ENCODE measurements around the gene MRPL14. TPM values are rescaled to one million over a fixed set of nuclear protein-coding genes. Genes with fewer than 3 reads are reported as not detected.

Gene MRPL14
- 58.9 to 79.1 TPM (median 65.8 TPM) in 5 replicates for total RNA-seq (2022; extraction: Qiagen RNA extraction; ENCODE audit: low read depth)

DNA sequence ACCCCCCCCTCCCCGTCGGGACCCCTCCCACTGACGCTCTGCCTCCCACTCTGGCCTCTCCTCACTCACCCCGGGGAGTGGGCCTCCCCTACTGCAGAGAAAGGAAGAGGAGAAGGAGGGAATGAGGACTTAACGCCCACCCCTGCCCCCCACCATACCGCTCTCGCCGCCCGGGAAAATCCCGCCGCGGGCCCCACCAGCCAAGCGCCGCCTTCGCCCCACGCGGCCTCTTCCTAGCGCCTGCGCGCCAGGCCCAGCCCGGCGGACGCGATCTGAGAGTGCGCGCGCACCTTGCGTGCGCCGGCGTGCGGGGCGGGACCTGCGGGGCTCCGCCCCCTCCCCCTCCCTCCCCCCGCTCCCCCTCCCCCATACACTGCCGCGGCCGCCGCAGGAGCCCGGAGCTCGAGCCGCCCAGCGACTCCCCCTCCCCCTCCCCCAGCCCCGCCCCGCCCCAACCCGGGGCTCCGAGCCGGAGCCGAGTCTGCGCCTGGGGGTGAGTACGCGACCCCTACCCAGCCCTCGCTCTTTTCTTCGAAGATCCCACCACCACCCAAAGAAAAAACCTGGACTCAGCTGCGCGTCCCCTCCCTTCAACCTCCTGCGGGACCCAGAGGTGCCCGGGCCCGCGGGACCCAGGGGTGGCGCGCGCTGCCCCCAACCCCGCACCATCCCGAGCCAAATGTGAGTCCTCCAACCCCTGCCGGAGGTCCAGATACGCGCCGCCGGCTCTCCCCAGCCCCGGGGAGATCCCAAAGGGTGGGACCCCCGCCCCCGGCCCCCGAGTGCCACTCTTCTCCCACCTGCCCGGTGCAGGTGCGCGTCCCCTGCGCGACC lies at the start of gene MRPL14, which contains the start of gene TMEM63B:
TSS of gene MRPL14 (minus strand) at position 267 of the 834 bp plus-strand sequence. CDS start 10,841 bp downstream, outside the sequence.
TSS of gene TMEM63B (plus strand) at position 369 of the 834 bp plus-strand sequence. CDS start 7,031 bp downstream, outside the sequence.

DNA sequence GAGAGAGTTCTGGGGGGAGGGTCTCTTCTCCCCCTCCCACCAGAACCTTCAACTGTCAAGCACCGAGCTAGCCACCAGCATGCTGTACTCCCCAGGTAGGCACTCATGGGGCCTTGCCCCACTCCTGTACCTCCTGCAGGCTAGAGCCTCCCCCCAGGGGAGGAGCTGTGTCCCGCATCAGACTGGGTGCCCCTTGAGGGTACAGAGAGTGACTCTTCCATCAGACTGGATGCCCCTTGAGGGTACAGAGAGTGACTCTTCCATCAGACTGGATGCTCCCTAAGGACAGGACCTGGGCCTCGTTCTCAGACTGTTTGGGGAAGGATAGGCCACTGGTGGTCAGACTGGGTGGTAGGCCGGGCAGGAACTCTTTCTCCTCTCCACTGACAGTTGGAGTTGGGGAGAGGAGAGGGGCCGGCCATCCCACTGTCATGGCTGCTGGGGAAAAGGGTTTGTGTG lies 31.5 kb upstream of the MRPL14 start, which contains the start of gene CAPN11:
TSS of gene CAPN11 (plus strand) at position 51 of the 459 bp plus-strand sequence. CDS start at position 80, 29 bp downstream.

Other genes starting within 250 kb of the MRPL14 start
- 12.9 to 16.4 TPM (median 15.4 TPM) in 5 replicates for gene TMEM63B, start 102 bp upstream of the MRPL14 start, total RNA-seq (2022; extraction: Qiagen RNA extraction; ENCODE audit: low read depth)
- 0.09 TPM in 1 of 5 replicates, not detected in the others for gene CAPN11, start 31.4 kb upstream of the MRPL14 start, total RNA-seq (2022; extraction: Qiagen RNA extraction; ENCODE audit: low read depth)
- gene MYMX, start 89.5 kb upstream of the MRPL14 start, total RNA-seq (2022; extraction: Qiagen RNA extraction; ENCODE audit: low read depth), result not detected in 5 replicates
- gene SLC29A1, start 96.1 kb upstream of the MRPL14 start, total RNA-seq (2022; extraction: Qiagen RNA extraction; ENCODE audit: low read depth), result 39.8 to 53.4 TPM (median 47.2 TPM) in 5 replicates
- 1,114 to 1,282 TPM (median 1,178 TPM) in 5 replicates for gene HSP90AB1, start 119.6 kb upstream of the MRPL14 start, total RNA-seq (2022; extraction: Qiagen RNA extraction; ENCODE audit: low read depth)
- 52.4 to 67.0 TPM (median 66.4 TPM) in 5 replicates for gene SLC35B2, start 130.1 kb upstream of the MRPL14 start, total RNA-seq (2022; extraction: Qiagen RNA extraction; ENCODE audit: low read depth)
- gene NFKBIE, start 138.1 kb upstream of the MRPL14 start, total RNA-seq (2022; extraction: Qiagen RNA extraction; ENCODE audit: low read depth), result 6.6 to 9.7 TPM (median 8.5 TPM) in 5 replicates
- 0.06 to 0.08 TPM (median 0.07 TPM) in 4 of 5 replicates, not detected in the other for gene TMEM151B, start 143.0 kb upstream of the MRPL14 start, total RNA-seq (2022; extraction: Qiagen RNA extraction; ENCODE audit: low read depth)
- gene AARS2, start 185.9 kb upstream of the MRPL14 start, total RNA-seq (2022; extraction: Qiagen RNA extraction; ENCODE audit: low read depth), result 5.8 to 7.6 TPM (median 6.8 TPM) in 5 replicates
- not detected in 5 replicates for gene SPATS1, start 215.2 kb upstream of the MRPL14 start, total RNA-seq (2022; extraction: Qiagen RNA extraction; ENCODE audit: low read depth)